Measurements from ENCODE around the gene LPP. TPM values are rescaled to one million over a fixed set of nuclear protein-coding genes. Genes with fewer than 3 reads are reported as not detected.
A peak's percentile ranks its signal among the peaks of the same experiment; 100 is the strongest.

LPP gene
- total RNA-seq, 6 experiments from 2014 or later: 41.5 to 90.5 (median 69.5) TPM

DNA sequence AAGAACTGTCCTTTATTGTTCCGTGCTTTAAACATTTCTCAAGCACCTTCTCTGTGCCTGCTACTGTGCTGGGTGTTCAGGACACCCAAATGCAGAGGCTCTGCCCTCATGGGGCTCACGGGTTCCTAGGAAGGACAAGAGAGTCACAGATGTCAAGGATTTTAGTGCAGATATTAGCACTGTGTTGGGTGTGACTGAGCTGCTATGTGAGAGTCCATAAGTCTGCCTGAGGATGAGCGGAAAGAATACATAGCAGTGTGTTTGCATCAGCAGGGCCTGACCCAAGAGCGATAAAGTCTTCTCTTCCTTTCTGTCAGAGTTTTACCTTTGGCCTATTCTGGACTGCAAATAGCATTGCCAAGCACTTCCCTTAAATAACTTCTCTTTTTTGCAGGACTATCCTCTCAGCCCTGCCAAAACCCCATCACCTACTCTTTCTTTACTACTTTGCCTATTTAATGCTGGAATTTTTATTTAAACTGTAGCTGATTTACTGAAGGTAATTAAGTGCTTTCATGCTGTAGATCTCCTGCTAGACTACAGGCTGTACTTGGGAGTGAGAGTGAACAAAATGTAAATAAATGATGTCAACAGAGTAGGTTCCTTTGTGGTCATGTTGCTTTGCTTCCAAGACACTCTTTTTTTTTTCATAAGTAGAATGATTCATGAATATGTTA lies 558.4 kb downstream of the LPP start:
- Histone ChIP-seq H3K4me3 (no peak overlapping the region), H3K36me3 (peaks cover 0 to 2% (median 0%) of the 10 kb centered on the region in 4 donors), H3K9me3 (no peaks in the 10 kb centered on the region), H3K27me3 (no peaks in the 10 kb centered on the region), H3K4me1 (peaks cover 0 to 29% (median 8%) of the 10 kb centered on the region in 4 donors), H3K27ac (peak overlapping the region; percentile 41 to 54 (median 50))
- intact Hi-C loops (cut with DNase I): no loop called here
- ATAC-seq: peak; percentile 90 to 93 (median 92)
- TF ChIP-seq, protein P1, sequence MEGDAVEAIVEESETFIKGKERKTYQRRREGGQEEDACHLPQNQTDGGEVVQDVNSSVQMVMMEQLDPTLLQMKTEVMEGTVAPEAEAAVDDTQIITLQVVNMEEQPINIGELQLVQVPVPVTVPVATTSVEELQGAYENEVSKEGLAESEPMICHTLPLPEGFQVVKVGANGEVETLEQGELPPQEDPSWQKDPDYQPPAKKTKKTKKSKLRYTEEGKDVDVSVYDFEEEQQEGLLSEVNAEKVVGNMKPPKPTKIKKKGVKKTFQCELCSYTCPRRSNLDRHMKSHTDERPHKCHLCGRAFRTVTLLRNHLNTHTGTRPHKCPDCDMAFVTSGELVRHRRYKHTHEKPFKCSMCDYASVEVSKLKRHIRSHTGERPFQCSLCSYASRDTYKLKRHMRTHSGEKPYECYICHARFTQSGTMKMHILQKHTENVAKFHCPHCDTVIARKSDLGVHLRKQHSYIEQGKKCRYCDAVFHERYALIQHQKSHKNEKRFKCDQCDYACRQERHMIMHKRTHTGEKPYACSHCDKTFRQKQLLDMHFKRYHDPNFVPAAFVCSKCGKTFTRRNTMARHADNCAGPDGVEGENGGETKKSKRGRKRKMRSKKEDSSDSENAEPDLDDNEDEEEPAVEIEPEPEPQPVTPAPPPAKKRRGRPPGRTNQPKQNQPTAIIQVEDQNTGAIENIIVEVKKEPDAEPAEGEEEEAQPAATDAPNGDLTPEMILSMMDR (IDR thresholded peaks at IDR 0.05): no peak
- TF ChIP-seq POLR2A (IDR thresholded peaks at IDR 0.05): no peak
- DNase-seq: peak in 1 of 3 donors; percentile 24
- WGBS (ENCODE audit: insufficient coverage, low coverage, low lambda C conversion rate, missing lambda C conversion rate): 35% methylated on average over 4 of the region's 4 CpGs

DNA sequence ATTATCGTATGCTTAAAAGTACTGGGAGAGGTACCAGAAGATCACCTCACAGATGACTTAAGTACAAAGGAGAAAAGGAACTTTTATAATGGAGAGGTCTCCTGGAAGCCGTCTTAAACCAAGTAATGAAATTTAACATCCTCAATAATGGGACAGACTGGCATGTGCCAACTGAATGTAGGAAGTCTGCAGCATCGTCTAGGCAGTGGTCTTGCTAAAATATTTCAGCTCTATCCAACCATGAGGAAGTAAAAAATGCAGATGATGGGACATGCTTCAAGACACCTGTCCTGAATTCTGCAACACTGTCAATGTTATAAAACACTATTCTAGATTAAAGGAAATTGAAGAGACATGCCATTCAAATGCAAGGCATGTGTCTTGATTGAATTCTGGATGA lies 559.0 kb downstream of the LPP start:
- WGBS (ENCODE audit: insufficient coverage, low coverage, low lambda C conversion rate, missing lambda C conversion rate): 55% methylated on average over 3 of the region's 3 CpGs
- intact Hi-C loops (cut with DNase I): no loop called here
- Histone ChIP-seq H3K27ac (peak overlapping the region in 1 of 3 donors; percentile 41), H3K27me3 (no peaks in the 10 kb centered on the region), H3K4me1 (peaks cover 0 to 23% (median 8%) of the 10 kb centered on the region in 4 donors), H3K4me3 (no peak overlapping the region), H3K36me3 (no peaks in the 10 kb centered on the region), H3K9me3 (no peaks in the 10 kb centered on the region)
- ATAC-seq (no peak), DNase-seq (no peak)
- TF ChIP-seq, protein P1 (IDR thresholded peaks at IDR 0.05): no peak
- TF ChIP-seq POLR2A (IDR thresholded peaks at IDR 0.05): no peak

DNA sequence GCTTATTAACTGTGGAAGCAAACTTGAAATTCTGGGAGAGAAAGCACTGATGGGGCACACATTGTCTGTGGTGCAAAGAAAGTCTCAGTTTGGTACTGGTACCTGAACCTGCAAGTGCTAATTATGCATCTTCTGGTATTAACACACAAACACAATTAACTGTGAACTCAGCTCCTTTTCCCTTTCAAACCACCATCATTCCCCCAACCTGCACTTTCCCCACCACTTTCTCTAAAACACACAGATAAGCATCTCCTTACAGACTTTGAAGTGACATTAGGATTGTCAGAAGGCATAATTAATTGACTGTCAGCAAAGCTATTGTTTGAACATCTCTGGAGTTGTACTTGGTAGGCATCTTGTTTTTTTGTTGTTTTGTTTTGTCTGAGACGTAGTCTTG lies 565.6 kb downstream of the LPP start:
- ATAC-seq: no peak
- no peaks in the 10 kb centered on the region for H3K36me3 ChIP-seq
- DNase-seq: no peak
- H3K4me1 ChIP-seq: peaks cover 0 to 54% (median 7%) of the 10 kb centered on the region in 4 donors
- no peak overlapping the region for H3K4me3 ChIP-seq
- no peaks in the 10 kb centered on the region for H3K27me3 ChIP-seq
- TF ChIP-seq, protein P1 (IDR thresholded peaks at IDR 0.05): no peak
- TF ChIP-seq POLR2A (IDR thresholded peaks at IDR 0.05): no peak
- H3K27ac ChIP-seq: peak overlapping the region in 1 of 3 donors; percentile 57
- no CpG with 5 or more reads among the region's 1 CpG for WGBS (ENCODE audit: insufficient coverage, low coverage, low lambda C conversion rate, missing lambda C conversion rate)
- intact Hi-C loops (cut with DNase I): no loop called here
- no peaks in the 10 kb centered on the region for H3K9me3 ChIP-seq

DNA sequence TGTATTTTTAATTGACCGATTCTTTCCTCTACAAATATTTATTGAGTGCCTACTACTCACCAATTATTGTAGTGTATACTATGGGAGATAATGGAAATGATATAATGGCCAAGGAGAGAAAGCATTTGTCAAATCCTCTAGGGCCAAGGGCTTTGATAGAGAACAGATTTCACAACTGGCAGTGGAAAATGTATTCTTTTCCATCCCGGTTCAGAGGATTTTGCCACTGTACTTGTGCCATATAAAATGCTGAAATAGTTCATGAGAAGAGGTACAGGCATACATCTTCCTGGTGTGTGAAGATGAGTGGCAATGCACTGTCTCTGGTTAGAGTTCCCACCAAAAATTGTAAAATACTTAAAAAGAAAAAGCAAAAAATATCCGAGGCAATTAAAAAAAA lies 566.3 kb downstream of the LPP start:
- Histone ChIP-seq H3K4me1 (peaks cover 0 to 53% (median 7%) of the 10 kb centered on the region in 4 donors), H3K36me3 (no peaks in the 10 kb centered on the region), H3K9me3 (no peaks in the 10 kb centered on the region), H3K27ac (peak overlapping the region in 2 of 3 donors; percentile 14 to 57), H3K27me3 (no peaks in the 10 kb centered on the region), H3K4me3 (no peak overlapping the region)
- ATAC-seq: peak; percentile 20 to 58 (median 45)
- DNase-seq: no peak
- WGBS (ENCODE audit: insufficient coverage, low coverage, low lambda C conversion rate, missing lambda C conversion rate): 30% methylated on average over 3 of the region's 3 CpGs
- intact Hi-C loops (cut with DNase I): no loop called here
- TF ChIP-seq POLR2A (IDR thresholded peaks at IDR 0.05): no peak
- TF ChIP-seq, protein P1 (IDR thresholded peaks at IDR 0.05): no peak

Data from right lobe of liver (tissue), 6 donors.